Esophagus squamous epithelium (tissue), 5 donors: ENCODE measurements around the gene OR10A2. TPM values are rescaled to one million over a fixed set of nuclear protein-coding genes. Genes with fewer than 3 reads are reported as not detected.
"Not testable (repeated sequence)": the region's sequence is repeated elsewhere in the genome, so short reads cannot be mapped to it uniquely, and the experiment has no call there.

ENCODE experiments used
- DNase-seq: peaks from one replicate; lab custom pipeline; 2025; lab: John Stamatoyannopoulos, UW
- H3K27ac ChIP-seq, 4 donors: fragments of 200-600 bp; sonication (generic); one replicate each; pipeline ENCODE4 v1.5.1; 2016 to 2019; ENCODE audit warnings: mild to moderate bottlenecking in 1 of 4
- H3K27me3 ChIP-seq, 4 donors: fragments of 200-600 bp; sonication (generic); 1 replicate in 3 of 4; 2 replicates in 1 of 4; pipeline versions ENCODE4 v1.5.1 to v1.6.0; 2017 to 2021; ENCODE audit warnings: antibody characterized with exemption in 1 of 4
- H3K36me3 ChIP-seq, 3 donors: fragments of 200-600 bp; sonication (generic); one replicate each; pipeline ENCODE4 v1.5.1; 2016 to 2019
- H3K4me1 ChIP-seq, 3 donors: fragments of 200-600 bp; sonication (generic); one replicate each; pipeline ENCODE4 v1.5.1; 2017 to 2019
- H3K4me3 ChIP-seq, 4 donors: fragments of 200-600 bp; sonication (generic); 1 replicate in 3 of 4; 2 replicates in 1 of 4; pipeline ENCODE4 v1.5.1; 2016 to 2019; ENCODE audit warnings: mild to moderate bottlenecking in 2 of 4, moderate library complexity in 1 of 4
- H3K9me3 ChIP-seq, 3 donors: fragments of 200-600 bp; sonication (generic); one replicate each; pipeline ENCODE4 v1.5.1; 2016 to 2019
- CTCF ChIP-seq, 6 experiments: fragments of 450-650 bp in 4 of 6; fragments of 200-600 bp in 2 of 6; sonication (generic) in 2 of 6; IDR thresholded peaks; one replicate each; pipeline ENCODE4 v1.5.1; 2016 to 2019; ENCODE audit warnings: antibody characterized with exemption in 6 of 6, mild to moderate bottlenecking in 4 of 6, moderate library complexity in 4 of 6
- POLR2A ChIP-seq, 4 donors: fragments of 450-650 bp; IDR thresholded peaks; one replicate each; pipeline ENCODE4 v1.6.1; 2017; ENCODE audit warnings: antibody characterized with exemption in 4 of 4, mild to moderate bottlenecking in 4 of 4, moderate library complexity in 3 of 4
- WGBS, 2 donors: methylation state at CpG; one replicate each; pipeline ENCODE4 v1.1.5; 2018; 5-methylcytosine and 5-hydroxymethylcytosine counted together
- intact Hi-C: fragments of 100-400 bp; cut with DNase I; formaldehyde crosslinking; loops from one replicate; pipeline ENCODE4 v1.15.0; 2022
- total RNA-seq, 4 donors: library from RNA; depleted of rRNA; stranded (reverse); fragments of >200 nt; gene quantifications; one replicate each; pipeline ENCODE4 v1.1.0, GENCODE V29; 2016
- donor health status: DM: yes; HTN: yes; CAD: no.

OR10A2 gene
- total RNA-seq, 4 donors from 2014 or later: not detected

DNA sequence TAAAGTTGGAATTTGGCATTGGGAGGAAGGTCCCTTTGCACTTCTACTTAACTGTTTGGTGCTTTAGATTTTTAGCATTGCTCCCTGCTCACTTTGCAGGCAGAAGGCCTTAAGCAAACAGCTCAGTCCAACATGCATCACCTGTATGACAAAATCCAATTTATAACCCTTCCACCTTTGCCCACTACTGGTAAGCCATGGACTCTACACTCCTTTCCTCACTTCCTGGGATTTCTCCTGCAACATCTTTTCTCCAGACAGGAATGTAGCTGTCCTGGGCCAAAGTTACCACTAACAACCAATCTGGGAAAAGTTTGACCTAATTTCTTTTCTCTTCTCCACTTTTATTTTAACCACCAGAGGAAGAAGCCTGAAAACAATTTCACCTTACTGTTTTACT, 31.2 kb downstream of the OR10A2 start:
- no peak overlapping the region for H3K27ac ChIP-seq
- H3K9me3 ChIP-seq: no peaks in the 10 kb centered on the region
- H3K36me3 ChIP-seq: no peaks in the 10 kb centered on the region
- no peaks in the 10 kb centered on the region for H3K4me1 ChIP-seq
- DNase-seq: no peak
- intact Hi-C loops: no loop called here
- H3K27me3 ChIP-seq: no peaks in the 10 kb centered on the region
- H3K4me3 ChIP-seq: no peak overlapping the region
- no peak for TF ChIP-seq POLR2A (IDR thresholded peaks at IDR 0.05)
- TF ChIP-seq CTCF (IDR thresholded peaks at IDR 0.05): no peak

DNA sequence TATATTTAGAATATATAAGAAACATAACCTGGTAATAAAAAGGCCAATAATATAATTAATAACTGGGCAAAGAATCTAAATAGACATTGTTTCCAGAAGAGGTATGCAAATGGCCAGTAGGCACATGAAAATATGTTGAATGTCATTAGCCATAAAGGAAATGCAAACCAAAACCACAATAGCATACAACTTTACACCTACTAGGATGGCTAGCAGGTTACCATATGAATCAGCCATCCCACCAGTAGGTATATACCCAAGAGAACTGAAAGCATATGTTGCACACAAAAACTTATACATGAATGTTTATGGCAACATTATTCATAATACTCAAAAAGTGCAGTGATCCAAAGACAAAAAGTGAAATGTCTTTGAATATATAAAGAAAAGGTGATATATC, 32.2 kb downstream of the OR10A2 start:
- DNase-seq: no peak

GRCh38 chr11:6898911-6899310, 36.1 kb downstream of the OR10A2 start:
- TF ChIP-seq POLR2A (IDR thresholded peaks at IDR 0.05): no peak
- H3K4me1 ChIP-seq: no peaks in the 10 kb centered on the region
- no peaks in the 10 kb centered on the region for H3K9me3 ChIP-seq
- no peak overlapping the region for H3K4me3 ChIP-seq
- no peaks in the 10 kb centered on the region for H3K36me3 ChIP-seq
- peaks cover 0 to 4% (median 0%) of the 10 kb centered on the region in 4 donors for H3K27me3 ChIP-seq
- DNase-seq: no peak
- intact Hi-C loops: no loop called here
- H3K27ac ChIP-seq: no peak overlapping the region
- WGBS, 2 donors: 69 to 71% methylated on average over 1 of the region's 1 CpG

More for the DNA sequence above, 32.2 kb downstream of the OR10A2 start:
- Histone ChIP-seq H3K27ac (no peak overlapping the region), H3K27me3 (no peaks in the 10 kb centered on the region), H3K4me3 (no peak overlapping the region), H3K36me3 (no peaks in the 10 kb centered on the region), H3K9me3 (no peaks in the 10 kb centered on the region), H3K4me1 (no peaks in the 10 kb centered on the region)
- TF ChIP-seq POLR2A (IDR thresholded peaks at IDR 0.05) (no peak), CTCF (IDR thresholded peaks at IDR 0.05) (no peak)
- intact Hi-C loops: no loop called here

DNA sequence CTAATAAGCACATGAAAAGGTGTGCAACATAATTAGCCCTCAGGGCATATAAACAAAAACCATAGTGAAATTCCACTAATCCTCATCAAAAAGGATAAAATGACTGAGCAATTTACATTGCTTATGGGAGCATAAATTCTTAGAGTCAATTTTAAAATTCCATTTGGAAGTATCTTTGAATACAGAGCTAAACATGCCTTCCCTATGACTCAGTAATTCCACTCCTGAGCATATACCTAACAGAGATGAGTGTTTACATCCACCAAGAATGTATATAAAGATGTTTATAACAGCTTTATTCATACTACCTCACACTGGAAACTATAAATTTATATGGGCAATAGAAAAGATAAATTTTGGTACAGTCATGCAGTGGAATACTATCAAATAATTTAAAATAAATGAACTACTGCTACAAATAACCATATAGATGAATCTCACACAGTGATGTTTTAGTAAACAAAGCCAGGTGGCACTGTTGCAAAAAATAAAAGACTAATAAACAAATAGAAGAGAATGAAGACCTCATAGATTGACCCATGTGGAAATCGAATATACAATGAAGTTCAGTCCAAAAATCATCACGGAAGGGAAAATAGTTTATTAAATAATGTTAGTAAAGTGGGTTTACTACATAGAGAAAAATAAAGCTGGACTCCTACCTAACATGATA, 37.6 kb downstream of the OR10A2 start:
- WGBS, 2 donors: 54 to 71% methylated on average over 2 of the region's 2 CpGs
- H3K27me3 ChIP-seq: peaks cover 0 to 4% (median 0%) of the 10 kb centered on the region in 4 donors
- no peak for DNase-seq
- H3K36me3 ChIP-seq: no peaks in the 10 kb centered on the region
- no peaks in the 10 kb centered on the region for H3K9me3 ChIP-seq
- no peaks in the 10 kb centered on the region for H3K4me1 ChIP-seq
- no peak overlapping the region for H3K4me3 ChIP-seq
- H3K27ac ChIP-seq: no peak overlapping the region
- no peak for TF ChIP-seq CTCF (IDR thresholded peaks at IDR 0.05)
- no peak for TF ChIP-seq POLR2A (IDR thresholded peaks at IDR 0.05)
- intact Hi-C loops: no loop called here

GRCh38 chr11:6904804-6905203, 41.9 kb downstream of the OR10A2 start:
- not testable (repeated sequence) for DNase-seq, H3K4me1 ChIP-seq

DNA sequence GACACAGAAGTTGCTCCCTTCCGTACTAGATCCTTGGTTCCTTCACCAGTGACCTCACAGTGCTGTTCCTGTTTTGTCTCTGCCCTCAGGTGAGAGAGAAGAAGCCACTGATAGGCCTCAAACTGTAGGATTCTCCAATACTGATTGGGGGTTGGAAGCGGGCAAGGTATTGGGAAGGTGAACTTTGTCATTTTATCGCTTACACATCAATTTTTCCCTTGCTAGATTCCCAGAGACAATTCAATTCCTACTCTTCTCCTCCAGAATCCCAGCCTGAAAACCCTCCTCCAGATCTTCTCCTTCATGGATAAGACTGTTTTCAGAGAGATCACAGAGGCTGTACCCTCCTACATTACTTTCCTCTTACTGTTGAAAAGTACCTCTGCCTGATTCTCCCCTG, 48.5 kb downstream of the OR10A2 start:
- intact Hi-C loops: no loop called here
- H3K36me3 ChIP-seq: no peaks in the 10 kb centered on the region
- H3K27ac ChIP-seq: no peak overlapping the region
- no peaks in the 10 kb centered on the region for H3K4me1 ChIP-seq
- H3K27me3 ChIP-seq: no peaks in the 10 kb centered on the region
- TF ChIP-seq POLR2A (IDR thresholded peaks at IDR 0.05) (no peak), CTCF (IDR thresholded peaks at IDR 0.05) (no peak)
- no peak overlapping the region for H3K4me3 ChIP-seq
- 87 to 89% methylated on average over 3 of the region's 3 CpGs for WGBS, 2 donors
- H3K9me3 ChIP-seq: no peaks in the 10 kb centered on the region
- no peak for DNase-seq

More at GRCh38 chr11:6904804-6905203, 41.9 kb downstream of the OR10A2 start:
- H3K36me3 ChIP-seq, H3K27ac ChIP-seq, intact Hi-C loops, H3K9me3 ChIP-seq, H3K27me3 ChIP-seq, H3K4me3 ChIP-seq: not testable (repeated sequence)
- WGBS, 2 donors: 56 to 80% methylated on average over 3 to 7 of the region's 13 CpGs
